ENCODE results near the gene DIP2B. TPM values are rescaled to one million over a fixed set of nuclear protein-coding genes. Genes with fewer than 3 reads are reported as not detected.
"Not testable (repeated sequence)": the region's sequence is repeated elsewhere in the genome, so short reads cannot be mapped to it uniquely, and the experiment has no call there.

DIP2B gene
- total and polyA plus RNA-seq, 2 donors from 2014 or later: 4.6 to 23.3 TPM

DNA sequence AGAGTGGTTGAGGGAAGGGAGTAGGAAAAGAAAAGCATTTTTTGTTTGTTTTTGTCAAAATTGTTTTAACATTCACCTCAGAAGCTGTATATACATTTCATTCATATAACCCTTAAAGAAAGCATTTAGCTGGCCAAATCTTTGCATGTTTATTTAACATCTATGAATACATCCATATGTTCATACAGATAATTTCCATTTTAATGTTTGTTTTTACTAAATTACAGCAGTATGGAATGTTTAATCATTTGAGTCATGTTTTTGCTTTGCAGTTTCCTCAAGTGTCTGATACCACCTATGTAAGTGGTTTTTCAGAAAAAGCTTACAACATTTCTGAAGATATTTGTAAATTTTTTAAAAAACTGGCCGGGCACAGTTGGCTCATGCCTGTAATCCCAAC is 174.8 kb downstream of the DIP2B start:
- FAIRE-seq (no peak), DNase-seq (no peak)
- Histone ChIP-seq H3K27me3 (ENCODE audit: control insufficient read depth, insufficient read depth, low read length) (no peaks in the 10 kb centered on the region), H3K27ac (ENCODE audit: low read depth in 2 of 2, low read length in 2 of 2) (no peak overlapping the region), H3K4me3 (ENCODE audit: low read length in 3 of 3) (no peak overlapping the region), H3K9me3 (ENCODE audit: control insufficient read depth in 2 of 3, insufficient read depth in 1 of 3, low read length in 3 of 3) (no peaks in the 10 kb centered on the region), H3K4me1 (ENCODE audit: control insufficient read depth in 2 of 3, insufficient read depth in 2 of 3, low read depth in 1 of 3, low read length in 3 of 3) (peaks cover 0 to 2% (median 0%) of the 10 kb centered on the region in 3 donors), H3K36me3 (ENCODE audit: control insufficient read depth in 2 of 3, insufficient read depth in 3 of 3, low read length in 3 of 3) (peaks cover 3 to 15% (median 11%) of the 10 kb centered on the region in 3 donors), H3K9ac (ENCODE audit: low read length in 3 of 3) (no peak overlapping the region)
- TF ChIP-seq, protein P1, sequence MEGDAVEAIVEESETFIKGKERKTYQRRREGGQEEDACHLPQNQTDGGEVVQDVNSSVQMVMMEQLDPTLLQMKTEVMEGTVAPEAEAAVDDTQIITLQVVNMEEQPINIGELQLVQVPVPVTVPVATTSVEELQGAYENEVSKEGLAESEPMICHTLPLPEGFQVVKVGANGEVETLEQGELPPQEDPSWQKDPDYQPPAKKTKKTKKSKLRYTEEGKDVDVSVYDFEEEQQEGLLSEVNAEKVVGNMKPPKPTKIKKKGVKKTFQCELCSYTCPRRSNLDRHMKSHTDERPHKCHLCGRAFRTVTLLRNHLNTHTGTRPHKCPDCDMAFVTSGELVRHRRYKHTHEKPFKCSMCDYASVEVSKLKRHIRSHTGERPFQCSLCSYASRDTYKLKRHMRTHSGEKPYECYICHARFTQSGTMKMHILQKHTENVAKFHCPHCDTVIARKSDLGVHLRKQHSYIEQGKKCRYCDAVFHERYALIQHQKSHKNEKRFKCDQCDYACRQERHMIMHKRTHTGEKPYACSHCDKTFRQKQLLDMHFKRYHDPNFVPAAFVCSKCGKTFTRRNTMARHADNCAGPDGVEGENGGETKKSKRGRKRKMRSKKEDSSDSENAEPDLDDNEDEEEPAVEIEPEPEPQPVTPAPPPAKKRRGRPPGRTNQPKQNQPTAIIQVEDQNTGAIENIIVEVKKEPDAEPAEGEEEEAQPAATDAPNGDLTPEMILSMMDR (IDR thresholded peaks at IDR 0.05; ENCODE audit: borderline replicate concordance, extremely low read depth, insufficient read depth): no peak
- intact Hi-C loops (cut with DNase I): no loop called here

DNA sequence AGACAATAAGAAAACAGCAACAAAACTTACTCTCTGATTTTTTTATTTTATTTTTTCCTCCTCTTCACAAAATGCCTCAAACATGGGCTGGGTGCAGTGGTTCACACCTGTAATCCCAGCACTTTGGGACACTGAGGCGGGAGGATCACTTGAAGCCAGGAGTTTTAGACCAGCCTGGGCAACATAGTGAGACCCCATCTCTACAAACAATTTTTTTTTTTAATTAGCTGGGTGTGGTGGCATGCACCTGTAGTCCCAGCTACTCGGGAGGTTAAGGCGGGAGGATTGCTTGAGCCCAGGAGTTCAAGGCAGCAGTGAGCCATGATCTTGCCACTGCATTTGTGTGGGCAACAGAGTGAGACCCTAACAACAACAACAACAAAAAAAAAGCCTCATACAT is 176.3 kb downstream of the DIP2B start:
- H3K9me3 ChIP-seq (ENCODE audit: control insufficient read depth in 2 of 3, insufficient read depth in 1 of 3, low read length in 3 of 3); H3K4me1 ChIP-seq (ENCODE audit: control insufficient read depth in 2 of 3, insufficient read depth in 2 of 3, low read depth in 1 of 3, low read length in 3 of 3); H3K9ac ChIP-seq (ENCODE audit: low read length in 3 of 3); DNase-seq; intact Hi-C loops (cut with DNase I); FAIRE-seq; H3K4me3 ChIP-seq (ENCODE audit: low read length in 3 of 3); H3K27ac ChIP-seq (ENCODE audit: low read depth in 2 of 2, low read length in 2 of 2); H3K27me3 ChIP-seq (ENCODE audit: control insufficient read depth, insufficient read depth, low read length): not testable (repeated sequence)
- peaks cover 3 to 15% (median 12%) of the 10 kb centered on the region in 3 donors for H3K36me3 ChIP-seq (ENCODE audit: control insufficient read depth in 2 of 3, insufficient read depth in 3 of 3, low read length in 3 of 3)

DNA sequence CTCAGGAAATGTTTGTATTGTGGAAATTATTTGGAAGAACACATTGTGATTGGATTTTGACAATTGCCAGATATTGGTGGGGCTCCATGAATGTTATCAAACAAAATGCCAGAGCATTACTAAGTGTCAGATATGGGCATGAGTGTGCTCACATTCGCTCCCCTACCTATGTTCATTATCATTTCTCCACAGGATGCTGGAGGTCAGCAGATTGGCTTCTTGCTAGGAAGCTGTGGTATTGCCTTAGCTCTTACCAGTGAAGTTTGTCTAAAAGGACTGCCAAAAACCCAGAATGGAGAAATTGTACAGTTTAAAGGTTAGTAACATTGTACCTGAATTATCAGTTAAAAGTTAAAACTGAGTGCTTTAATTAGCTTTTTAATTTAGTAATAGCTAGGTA is 180.9 kb downstream of the DIP2B start:
- peaks cover 6 to 18% (median 17%) of the 10 kb centered on the region in 3 donors for H3K36me3 ChIP-seq (ENCODE audit: control insufficient read depth in 2 of 3, insufficient read depth in 3 of 3, low read length in 3 of 3)
- no peak overlapping the region for H3K9ac ChIP-seq (ENCODE audit: low read length in 3 of 3)
- intact Hi-C loops (cut with DNase I): no loop called here
- no peak overlapping the region for H3K4me3 ChIP-seq (ENCODE audit: low read length in 3 of 3)
- no peak overlapping the region for H3K27ac ChIP-seq (ENCODE audit: low read depth in 2 of 2, low read length in 2 of 2)
- DNase-seq (no peak), FAIRE-seq (no peak)
- TF ChIP-seq, protein P1 (IDR thresholded peaks at IDR 0.05; ENCODE audit: borderline replicate concordance, extremely low read depth, insufficient read depth): no peak
- H3K4me1 ChIP-seq (ENCODE audit: control insufficient read depth in 2 of 3, insufficient read depth in 2 of 3, low read depth in 1 of 3, low read length in 3 of 3): no peaks in the 10 kb centered on the region
- H3K9me3 ChIP-seq (ENCODE audit: control insufficient read depth in 2 of 3, insufficient read depth in 1 of 3, low read length in 3 of 3): no peaks in the 10 kb centered on the region
- H3K27me3 ChIP-seq (ENCODE audit: control insufficient read depth, insufficient read depth, low read length): no peaks in the 10 kb centered on the region

DNA sequence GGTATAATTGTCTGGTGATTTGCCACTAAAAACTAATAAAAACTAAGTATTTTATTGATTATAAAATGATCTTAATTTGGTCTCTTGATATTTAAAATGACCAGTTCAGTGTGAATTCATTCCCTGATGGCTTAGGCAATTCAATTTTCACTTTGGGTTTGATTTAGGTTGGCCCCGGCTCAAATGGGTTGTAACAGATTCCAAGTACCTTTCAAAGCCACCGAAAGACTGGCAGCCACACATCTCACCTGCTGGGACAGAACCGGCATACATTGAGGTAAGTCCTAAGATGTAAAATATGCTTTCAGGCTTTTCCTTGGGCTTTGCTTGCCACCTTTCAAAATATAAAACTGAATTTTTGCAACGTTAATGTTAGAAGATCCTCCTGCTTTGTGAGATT is 181.6 kb downstream of the DIP2B start:
- TF ChIP-seq, protein P1 (IDR thresholded peaks at IDR 0.05; ENCODE audit: borderline replicate concordance, extremely low read depth, insufficient read depth): no peak
- Histone ChIP-seq H3K4me1 (ENCODE audit: control insufficient read depth in 2 of 3, insufficient read depth in 2 of 3, low read depth in 1 of 3, low read length in 3 of 3) (no peaks in the 10 kb centered on the region), H3K36me3 (ENCODE audit: control insufficient read depth in 2 of 3, insufficient read depth in 3 of 3, low read length in 3 of 3) (peaks cover 6 to 18% (median 17%) of the 10 kb centered on the region in 3 donors), H3K4me3 (ENCODE audit: low read length in 3 of 3) (no peak overlapping the region), H3K27ac (ENCODE audit: low read depth in 2 of 2, low read length in 2 of 2) (no peak overlapping the region), H3K9ac (ENCODE audit: low read length in 3 of 3) (no peak overlapping the region), H3K9me3 (ENCODE audit: control insufficient read depth in 2 of 3, insufficient read depth in 1 of 3, low read length in 3 of 3) (no peaks in the 10 kb centered on the region), H3K27me3 (ENCODE audit: control insufficient read depth, insufficient read depth, low read length) (no peaks in the 10 kb centered on the region)
- DNase-seq: no peak
- intact Hi-C loops (cut with DNase I): no loop called here
- FAIRE-seq: no peak
